K562 (cell line): Measurements from ENCODE around the gene CLK4. TPM values are rescaled to one million over a fixed set of nuclear protein-coding genes. Genes with fewer than 3 reads are reported as not detected.
A peak's percentile ranks its signal among the peaks of the same experiment; 100 is the strongest.

Experiments used
- CBFA2T2 ChIP-seq: fragments of 450-650 bp; conservative IDR thresholded peaks from 2 replicates; pipeline ENCODE4 v1.6.1; 2017; ENCODE audit warnings: mild to moderate bottlenecking
- CXXC5 ChIP-seq: fragments of 250-450 bp; sonication (Bioruptor Pico); IDR thresholded peaks from 2 replicates; pipeline ENCODE4 v1.8.0; 2022; ENCODE audit warnings: inconsistent platforms, mild to moderate bottlenecking, moderate library complexity
- E2F6 ChIP-seq, 2 experiments: IDR thresholded peaks; 2 replicates each; pipeline ENCODE4 v1.6.1; 2011; ENCODE audit warnings: borderline replicate concordance in 1 of 2, control low read depth in 1 of 2, low read depth in 1 of 2, low read length in 1 of 2, mild to moderate bottlenecking in 1 of 2, mixed read lengths in 1 of 2, moderate library complexity in 1 of 2; ENCODE audit not compliant: insufficient read depth in 1 of 2, insufficient read length in 1 of 2, poor library complexity in 1 of 2, severe bottlenecking in 1 of 2; ENCODE audit errors: extremely low read depth in 1 of 2
- L3MBTL2 ChIP-seq: fragments of 450-650 bp; IDR thresholded peaks from 2 replicates; pipeline ENCODE4 v1.6.1; 2016; ENCODE audit warnings: mild to moderate bottlenecking, moderate library complexity
- NCOR1 ChIP-seq: fragments of 450-650 bp; IDR thresholded peaks from 2 replicates; pipeline ENCODE4 v1.6.1; 2016; ENCODE audit warnings: mild to moderate bottlenecking, moderate library complexity
- STAT5A ChIP-seq: IDR thresholded peaks from 2 replicates; pipeline ENCODE4 v1.6.1; 2012; ENCODE audit warnings: low read length, inconsistent platforms, borderline replicate concordance
- TEAD4 ChIP-seq, 2 experiments: sonication (generic) in 1 of 2; formaldehyde crosslinking in 1 of 2; IDR thresholded peaks; 2 replicates each; pipeline versions ENCODE4 v1.6.1 to v1.8.0; 2012 to 2022; ENCODE audit warnings: borderline replicate concordance in 1 of 2, inconsistent platforms in 1 of 2, low read length in 1 of 2, mild to moderate bottlenecking in 1 of 2, missing genetic modification reagents in 1 of 2
- USF1 ChIP-seq: sonication (generic); formaldehyde crosslinking; IDR thresholded peaks from 2 replicates; pipeline ENCODE4 v1.9.0; 2022; ENCODE audit warnings: mild to moderate bottlenecking, missing genetic modification reagents
- ZBTB12 ChIP-seq: fragments of 250-450 bp; sonication (Bioruptor Pico); IDR thresholded peaks from 2 replicates; pipeline ENCODE4 v1.4.0; 2020
- ZNF232 ChIP-seq: sonication (generic); formaldehyde crosslinking; IDR thresholded peaks from 2 replicates; pipeline ENCODE4 v1.8.0; 2022; ENCODE audit warnings: mild to moderate bottlenecking, missing genetic modification reagents
- ZNF316 ChIP-seq: fragments of 450-650 bp; IDR thresholded peaks from 2 replicates; pipeline ENCODE4 v1.6.1; 2016
- ZNF668 ChIP-seq: fragments of 250-450 bp; sonication (Bioruptor Pico); IDR thresholded peaks from 2 replicates; pipeline ENCODE4 v1.8.0; 2022; ENCODE audit warnings: mild to moderate bottlenecking, inconsistent platforms
- polyA plus RNA-seq, 8 experiments: library from polyadenylated mRNA; depleted of rRNA in 4 of 8; stranded (reverse) in 5 of 8; unstranded in 3 of 8; fragments of >200 nt; fragmentation: Nextera tagmentation in 2 of 8; fragmentation: Illumina TruSeq in 1 of 8; extraction: Ambion mirVana in 2 of 8; extraction: Trizol in 1 of 8; gene quantifications; 2 replicates each; pipeline versions ENCODE4 v1.2.1 to v1.2.3, GENCODE V29; 2011 to 2014; ENCODE audit warnings: inconsistent platforms in 1 of 8, missing spikeins in 1 of 8
- total RNA-seq, 7 experiments: library from RNA; depleted of rRNA in 6 of 7; stranded (reverse); fragments of >200 nt in 6 of 7; fragmentation: Illumina TruSeq in 2 of 7; extraction: Trizol in 2 of 7; gene quantifications; 2 replicates each; pipeline versions ENCODE4 v1.2.1 to v1.2.3, GENCODE V29; 2011 to 2021; ENCODE audit warnings: low replicate concordance in 1 of 7
- TF ChIP-seq, protein P1 (sequence below): fragments of 450-650 bp; IDR thresholded peaks from 2 replicates; pipeline ENCODE4 v1.6.1; 2017; ENCODE audit warnings: antibody characterized with exemption, mild to moderate bottlenecking
- TF ChIP-seq, protein P2 (sequence below): fragments of 250-450 bp; sonication (Bioruptor Pico); IDR thresholded peaks from 2 replicates; pipeline ENCODE4 v1.8.0; 2021; ENCODE audit warnings: borderline replicate concordance, mild to moderate bottlenecking, moderate library complexity; ENCODE audit not compliant: poor library complexity, severe bottlenecking
- TF ChIP-seq, protein P3 (sequence below), 2 experiments: fragments of 450-650 bp in 1 of 2; IDR thresholded peaks; 2 replicates each; pipeline ENCODE4 v1.6.1; 2011 to 2017; ENCODE audit warnings: low read depth in 2 of 2, antibody characterized with exemption in 1 of 2, borderline replicate concordance in 1 of 2, low read length in 1 of 2, mild to moderate bottlenecking in 1 of 2, mixed read lengths in 1 of 2; ENCODE audit not compliant: control insufficient read depth in 1 of 2

The CLK4 gene
- total and polyA plus RNA-seq, 9 of the 15 experiments (the other 6 are each of a cell fraction or from before 2014, with no cell fraction given): 10.5 to 23.1 (median 13.9) TPM

DNA sequence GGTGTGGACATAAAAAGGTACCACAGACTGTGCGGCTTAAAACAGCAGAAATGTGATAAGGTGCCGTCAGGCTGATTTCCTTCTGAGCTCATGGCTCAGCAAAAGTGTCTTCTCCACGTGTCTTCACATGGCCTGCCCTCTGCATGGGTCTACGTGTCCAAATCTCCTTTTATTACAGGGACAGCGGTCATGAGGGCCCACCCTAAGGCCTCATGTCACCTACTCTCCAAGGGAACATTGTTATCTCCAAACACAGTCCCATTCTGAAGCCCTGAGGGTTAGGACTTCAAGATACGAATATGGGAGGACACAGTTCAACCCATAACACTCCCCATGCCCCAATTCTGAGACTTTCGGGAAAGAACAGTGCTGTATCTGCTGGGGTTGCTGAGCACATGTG lies 71.8 kb downstream of the CLK4 start (continued):
- TF ChIP-seq, protein P1, sequence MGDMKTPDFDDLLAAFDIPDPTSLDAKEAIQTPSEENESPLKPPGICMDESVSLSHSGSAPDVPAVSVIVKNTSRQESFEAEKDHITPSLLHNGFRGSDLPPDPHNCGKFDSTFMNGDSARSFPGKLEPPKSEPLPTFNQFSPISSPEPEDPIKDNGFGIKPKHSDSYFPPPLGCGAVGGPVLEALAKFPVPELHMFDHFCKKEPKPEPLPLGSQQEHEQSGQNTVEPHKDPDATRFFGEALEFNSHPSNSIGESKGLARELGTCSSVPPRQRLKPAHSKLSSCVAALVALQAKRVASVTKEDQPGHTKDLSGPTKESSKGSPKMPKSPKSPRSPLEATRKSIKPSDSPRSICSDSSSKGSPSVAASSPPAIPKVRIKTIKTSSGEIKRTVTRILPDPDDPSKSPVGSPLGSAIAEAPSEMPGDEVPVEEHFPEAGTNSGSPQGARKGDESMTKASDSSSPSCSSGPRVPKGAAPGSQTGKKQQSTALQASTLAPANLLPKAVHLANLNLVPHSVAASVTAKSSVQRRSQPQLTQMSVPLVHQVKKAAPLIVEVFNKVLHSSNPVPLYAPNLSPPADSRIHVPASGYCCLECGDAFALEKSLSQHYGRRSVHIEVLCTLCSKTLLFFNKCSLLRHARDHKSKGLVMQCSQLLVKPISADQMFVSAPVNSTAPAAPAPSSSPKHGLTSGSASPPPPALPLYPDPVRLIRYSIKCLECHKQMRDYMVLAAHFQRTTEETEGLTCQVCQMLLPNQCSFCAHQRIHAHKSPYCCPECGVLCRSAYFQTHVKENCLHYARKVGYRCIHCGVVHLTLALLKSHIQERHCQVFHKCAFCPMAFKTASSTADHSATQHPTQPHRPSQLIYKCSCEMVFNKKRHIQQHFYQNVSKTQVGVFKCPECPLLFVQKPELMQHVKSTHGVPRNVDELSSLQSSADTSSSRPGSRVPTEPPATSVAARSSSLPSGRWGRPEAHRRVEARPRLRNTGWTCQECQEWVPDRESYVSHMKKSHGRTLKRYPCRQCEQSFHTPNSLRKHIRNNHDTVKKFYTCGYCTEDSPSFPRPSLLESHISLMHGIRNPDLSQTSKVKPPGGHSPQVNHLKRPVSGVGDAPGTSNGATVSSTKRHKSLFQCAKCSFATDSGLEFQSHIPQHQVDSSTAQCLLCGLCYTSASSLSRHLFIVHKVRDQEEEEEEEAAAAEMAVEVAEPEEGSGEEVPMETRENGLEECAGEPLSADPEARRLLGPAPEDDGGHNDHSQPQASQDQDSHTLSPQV: peak; percentile 83
- 0 out of 2 replicates have a peak, but pooled peaks have one; percentile 16 for TF ChIP-seq STAT5A
- TF ChIP-seq TEAD4 (IDR thresholded peaks at IDR 0.05; ENCODE audit: low read length): peak; percentile 44
- no peak for TF ChIP-seq TEAD4 (CRISPR knock-in tag; IDR thresholded peaks at IDR 0.05; ENCODE audit: borderline replicate concordance)
- TF ChIP-seq ZBTB12 (CRISPR knock-in tag): peak; percentile 50; the same call in 1 of the 2 replicates
- TF ChIP-seq, protein P2, sequence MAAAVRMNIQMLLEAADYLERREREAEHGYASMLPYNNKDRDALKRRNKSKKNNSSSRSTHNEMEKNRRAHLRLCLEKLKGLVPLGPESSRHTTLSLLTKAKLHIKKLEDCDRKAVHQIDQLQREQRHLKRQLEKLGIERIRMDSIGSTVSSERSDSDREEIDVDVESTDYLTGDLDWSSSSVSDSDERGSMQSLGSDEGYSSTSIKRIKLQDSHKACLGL: no peak
- TF ChIP-seq ZNF232 (CRISPR knock-in tag): peak; percentile 49; the same call in 1 of the 2 replicates
- TF ChIP-seq ZNF668 (CRISPR knock-in tag): no peak
- TF ChIP-seq, protein P3, sequence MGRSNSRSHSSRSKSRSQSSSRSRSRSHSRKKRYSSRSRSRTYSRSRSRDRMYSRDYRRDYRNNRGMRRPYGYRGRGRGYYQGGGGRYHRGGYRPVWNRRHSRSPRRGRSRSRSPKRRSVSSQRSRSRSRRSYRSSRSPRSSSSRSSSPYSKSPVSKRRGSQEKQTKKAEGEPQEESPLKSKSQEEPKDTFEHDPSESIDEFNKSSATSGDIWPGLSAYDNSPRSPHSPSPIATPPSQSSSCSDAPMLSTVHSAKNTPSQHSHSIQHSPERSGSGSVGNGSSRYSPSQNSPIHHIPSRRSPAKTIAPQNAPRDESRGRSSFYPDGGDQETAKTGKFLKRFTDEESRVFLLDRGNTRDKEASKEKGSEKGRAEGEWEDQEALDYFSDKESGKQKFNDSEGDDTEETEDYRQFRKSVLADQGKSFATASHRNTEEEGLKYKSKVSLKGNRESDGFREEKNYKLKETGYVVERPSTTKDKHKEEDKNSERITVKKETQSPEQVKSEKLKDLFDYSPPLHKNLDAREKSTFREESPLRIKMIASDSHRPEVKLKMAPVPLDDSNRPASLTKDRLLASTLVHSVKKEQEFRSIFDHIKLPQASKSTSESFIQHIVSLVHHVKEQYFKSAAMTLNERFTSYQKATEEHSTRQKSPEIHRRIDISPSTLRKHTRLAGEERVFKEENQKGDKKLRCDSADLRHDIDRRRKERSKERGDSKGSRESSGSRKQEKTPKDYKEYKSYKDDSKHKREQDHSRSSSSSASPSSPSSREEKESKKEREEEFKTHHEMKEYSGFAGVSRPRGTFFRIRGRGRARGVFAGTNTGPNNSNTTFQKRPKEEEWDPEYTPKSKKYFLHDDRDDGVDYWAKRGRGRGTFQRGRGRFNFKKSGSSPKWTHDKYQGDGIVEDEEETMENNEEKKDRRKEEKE (IDR thresholded peaks at IDR 0.05; ENCODE audit: borderline replicate concordance in 1 of 2, control insufficient read depth in 1 of 2, low read depth in 2 of 2, low read length in 1 of 2): no peak
- peak; percentile 93 for TF ChIP-seq L3MBTL2
- peak; percentile 62 for TF ChIP-seq CBFA2T2
- peak; percentile 45 for TF ChIP-seq CXXC5 (CRISPR knock-in tag)
- peak; percentile 21 for TF ChIP-seq USF1 (CRISPR knock-in tag)
- TF ChIP-seq ZNF316: peak; percentile 36; the same call in 1 of the 2 replicates
- TF ChIP-seq E2F6 (IDR thresholded peaks at IDR 0.05; ENCODE audit: borderline replicate concordance in 1 of 2, extremely low read depth in 1 of 2, insufficient read depth in 1 of 2, insufficient read length in 1 of 2, low read depth in 1 of 2, low read length in 1 of 2, poor library complexity in 1 of 2, severe bottlenecking in 1 of 2): peak; percentile 59 to 72
- peak; percentile 62 for TF ChIP-seq NCOR1
